NCI-H69 (cell line): ENCODE results near the gene SLC9A9.
"Not testable (repeated sequence)": the region's sequence is repeated elsewhere in the genome, so short reads cannot be mapped to it uniquely, and the experiment has no call there.

Source experiments
- DNase-seq: peaks from one replicate; lab custom pipeline; 2025; lab: John Stamatoyannopoulos, UW

Gene SLC9A9

DNA sequence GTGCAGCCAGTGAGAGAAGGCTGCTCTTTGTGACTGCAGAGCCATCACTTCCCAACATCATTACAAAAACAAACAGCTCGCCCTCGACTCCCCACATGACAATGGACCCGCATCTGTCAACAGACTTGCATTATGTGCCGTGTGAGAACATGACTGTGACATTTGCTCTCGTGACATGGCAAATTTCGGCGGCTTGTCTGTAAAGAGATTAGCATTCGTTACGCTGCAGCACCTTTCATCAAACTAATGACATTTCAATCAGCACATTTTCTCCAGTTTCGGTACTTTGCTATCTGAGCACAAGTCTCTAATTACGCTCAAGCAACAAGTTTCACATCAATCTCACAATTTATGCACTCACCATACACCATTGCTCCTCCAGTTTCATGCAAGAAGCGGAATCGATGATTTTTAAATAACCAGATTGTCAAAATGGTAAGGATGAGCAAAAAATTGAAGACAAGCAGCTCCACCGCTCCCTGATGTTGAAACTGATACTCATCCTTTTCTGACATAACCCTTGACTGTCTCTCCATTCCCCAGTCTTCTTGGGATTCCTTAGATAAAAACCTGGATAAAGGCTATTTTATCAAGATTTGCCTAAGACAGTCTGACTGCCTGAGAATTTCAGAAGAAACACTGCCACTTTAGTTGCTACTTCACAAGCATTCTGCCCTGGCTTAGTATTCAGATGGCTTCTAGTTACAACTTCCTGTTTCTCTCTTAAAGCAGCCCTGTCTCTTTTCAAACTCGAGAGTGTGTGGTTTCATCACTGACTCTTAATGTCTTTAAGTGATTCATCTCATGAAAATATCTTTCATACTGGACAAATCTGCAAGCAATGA lies at the start of gene SLC9A9:
Gene SLC9A9, minus strand, starts transcription at position 682 of the 845 bp plus-strand sequence. Its CDS starts 146 bp downstream, at position 536.
- DNase-seq, result peak; percentile 25

DNA sequence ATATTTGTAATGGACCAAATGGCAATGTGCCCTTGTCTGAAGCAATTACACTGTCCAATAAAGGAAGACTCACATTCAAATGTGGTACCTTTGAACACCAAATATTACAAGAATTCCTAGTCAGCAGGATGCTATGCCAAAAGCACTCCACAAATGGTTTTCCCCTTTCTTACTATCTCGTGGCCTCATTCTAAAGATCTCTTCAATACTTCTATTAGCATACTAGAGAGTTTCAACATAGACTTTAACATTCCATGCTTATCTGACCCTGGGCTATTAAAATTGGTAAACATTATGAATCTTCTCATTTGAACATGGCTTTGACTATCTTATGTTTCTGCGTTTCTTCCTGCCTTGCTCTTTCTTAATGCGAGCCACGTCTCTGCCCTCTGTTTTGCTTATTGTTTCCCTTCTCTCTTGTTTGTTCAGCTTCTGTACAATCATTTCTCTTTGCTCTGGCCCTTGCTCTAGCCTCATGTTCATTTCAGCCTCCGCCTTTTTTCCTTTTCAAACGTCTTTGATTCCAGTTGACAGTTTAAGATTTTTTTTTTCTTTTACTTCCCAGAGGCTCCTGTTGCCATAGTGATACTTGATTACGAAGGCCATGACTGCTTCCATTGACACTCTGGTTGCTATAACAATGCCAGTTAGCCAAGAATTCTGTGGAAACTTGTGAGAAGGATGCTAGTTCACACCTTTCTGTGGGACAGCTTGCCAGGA lies 49.5 kb upstream of the SLC9A9 start:
- no peak for DNase-seq

DNA sequence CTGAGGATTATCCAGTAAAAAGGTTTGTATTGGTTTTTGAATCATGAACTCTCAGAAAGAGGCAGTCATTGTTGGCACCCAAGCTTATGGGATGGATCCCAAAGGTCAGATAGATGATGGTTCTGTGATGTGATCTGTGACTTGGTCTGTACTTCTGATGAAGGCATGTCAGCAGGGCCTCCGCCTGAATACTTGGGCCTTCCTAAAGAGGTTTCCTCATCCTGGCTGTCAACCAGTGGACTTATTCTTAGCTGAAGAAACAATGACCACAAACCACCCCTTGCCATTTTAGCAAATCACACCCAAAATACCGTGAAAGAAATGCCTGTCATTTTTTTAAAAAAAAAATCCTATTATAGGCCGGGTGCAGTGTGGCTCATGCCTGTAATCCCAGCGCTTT lies 48.2 kb upstream of the SLC9A9 start:
- DNase-seq, result no peak

DNA sequence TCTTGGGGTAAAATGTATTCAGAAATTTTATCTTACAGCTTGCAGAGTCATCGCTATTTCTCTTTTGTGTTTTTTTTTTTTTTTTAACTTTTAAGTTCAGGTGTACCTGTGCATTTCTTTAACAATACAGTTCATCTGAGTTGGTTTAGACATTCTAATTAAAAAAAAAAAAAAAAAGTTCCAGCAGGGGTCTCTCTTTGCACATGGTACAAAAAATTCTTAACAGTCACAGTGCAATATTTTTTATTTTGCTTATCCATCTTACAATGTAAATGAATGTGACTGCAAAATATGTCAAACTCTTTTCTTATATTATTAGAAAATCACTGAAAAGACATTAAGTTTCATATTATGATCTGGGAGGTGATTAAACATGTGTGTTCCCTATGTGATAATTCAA lies 47.5 kb upstream of the SLC9A9 start:
- peak; percentile 4 for DNase-seq

DNA sequence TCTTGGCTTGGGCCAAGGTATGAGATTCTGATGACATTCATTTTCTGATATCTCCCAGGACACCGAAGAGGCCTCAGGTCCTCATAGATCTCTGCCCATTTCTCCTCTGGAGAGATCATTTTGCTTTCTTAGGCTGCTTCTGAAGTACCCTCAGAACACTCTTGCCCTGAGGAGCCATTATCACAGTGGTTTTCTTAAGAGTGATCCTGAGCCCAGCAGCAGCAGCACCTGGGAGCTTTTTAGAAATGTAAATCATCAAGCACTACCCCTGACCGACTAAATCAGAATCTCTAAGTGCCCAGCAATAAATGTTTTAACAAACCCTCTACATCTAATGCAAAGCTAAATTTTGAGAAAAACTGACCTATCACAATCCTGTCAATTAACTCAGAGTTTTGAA lies 40.6 kb upstream of the SLC9A9 start:
- DNase-seq, result no peak

DNA sequence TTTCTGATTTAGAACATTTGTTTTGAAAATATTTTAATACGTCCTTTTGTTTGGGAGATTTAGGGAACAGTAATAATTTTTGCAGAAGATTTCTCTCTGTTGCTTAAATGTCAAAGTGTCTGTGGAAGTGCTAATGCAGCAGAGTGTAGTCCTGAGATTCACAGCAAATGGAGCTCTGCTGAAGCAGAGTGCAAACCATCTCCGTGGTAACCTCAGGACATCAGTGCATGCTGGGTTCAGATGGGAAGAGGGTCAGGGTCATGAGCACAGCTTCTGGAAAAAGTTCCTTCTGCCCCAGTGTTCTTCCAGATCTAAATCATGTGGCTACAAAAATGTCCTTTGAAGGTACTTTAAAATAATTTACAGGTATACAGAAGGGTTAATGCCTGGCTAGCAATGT lies 39.9 kb upstream of the SLC9A9 start:
- no peak for DNase-seq

DNA sequence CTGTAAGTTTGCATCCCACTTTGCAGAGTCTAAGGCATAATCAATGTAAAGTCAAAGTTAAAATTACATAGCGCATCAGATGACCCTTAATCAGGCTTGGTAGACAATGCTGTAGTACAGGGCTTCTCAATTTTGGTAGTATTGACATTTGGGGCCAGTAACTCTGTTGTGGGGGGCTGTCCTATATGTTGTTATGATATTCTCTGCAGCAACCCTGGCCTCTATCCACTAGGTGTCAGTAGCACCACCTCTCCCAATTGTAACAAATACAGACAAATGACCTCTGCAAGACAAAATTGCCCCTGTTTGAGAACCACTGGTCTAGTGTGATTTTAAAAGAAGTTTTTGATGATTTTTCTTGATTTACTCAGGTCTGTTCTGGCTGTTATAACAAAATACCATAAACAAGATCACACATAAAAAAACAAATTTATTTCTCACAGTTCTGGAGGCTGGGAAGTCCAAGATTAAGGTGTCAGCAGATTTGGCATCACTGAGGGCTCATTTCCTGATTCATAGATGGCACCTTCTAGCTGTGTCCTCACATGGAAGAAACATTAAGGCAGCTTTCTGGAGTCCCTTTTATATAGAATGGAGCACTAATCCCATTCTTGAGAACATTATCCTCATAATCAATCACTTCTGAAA lies 37.6 kb upstream of the SLC9A9 start:
- peak; percentile 24 for DNase-seq

DNA sequence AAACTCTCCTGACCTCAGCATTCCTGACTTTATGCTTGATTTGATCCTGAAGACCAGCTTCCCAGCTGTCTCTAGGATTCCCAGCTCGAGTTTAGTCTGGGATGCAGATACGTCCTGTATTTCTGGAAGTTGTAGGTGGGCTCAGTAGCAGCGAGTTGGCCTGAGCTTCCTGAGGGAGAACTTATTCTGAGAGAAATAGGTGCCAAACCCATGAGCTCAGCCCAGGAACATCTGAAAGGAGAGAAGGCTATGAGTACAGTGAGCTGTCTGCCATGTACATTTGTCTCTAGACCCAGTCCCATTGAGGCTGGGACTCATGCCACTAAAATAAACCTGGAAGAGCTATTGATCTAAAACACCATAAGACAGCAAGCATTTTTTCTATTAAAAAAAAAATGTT lies 36.6 kb upstream of the SLC9A9 start:
- DNase-seq, result no peak

DNA sequence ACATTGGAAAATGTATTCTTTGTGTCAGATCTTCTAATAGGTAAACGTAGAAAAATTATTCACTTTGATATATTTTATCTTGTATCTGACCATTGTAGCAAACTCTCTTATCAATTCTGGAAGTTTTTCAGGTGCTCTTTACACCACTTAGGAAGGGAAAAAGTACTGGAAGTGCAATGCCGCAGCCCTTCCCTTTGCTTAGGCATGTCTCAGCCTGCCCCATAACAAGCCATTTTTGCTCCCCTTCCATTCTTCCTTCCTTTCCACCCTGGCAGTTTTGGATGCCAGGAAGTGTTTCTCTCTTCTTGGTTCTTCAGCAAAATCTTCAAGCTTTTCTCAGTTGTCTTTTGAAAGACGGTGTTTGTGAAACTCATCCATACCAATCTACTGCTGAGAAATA lies 34.9 kb upstream of the SLC9A9 start:
- DNase-seq, result no peak

DNA sequence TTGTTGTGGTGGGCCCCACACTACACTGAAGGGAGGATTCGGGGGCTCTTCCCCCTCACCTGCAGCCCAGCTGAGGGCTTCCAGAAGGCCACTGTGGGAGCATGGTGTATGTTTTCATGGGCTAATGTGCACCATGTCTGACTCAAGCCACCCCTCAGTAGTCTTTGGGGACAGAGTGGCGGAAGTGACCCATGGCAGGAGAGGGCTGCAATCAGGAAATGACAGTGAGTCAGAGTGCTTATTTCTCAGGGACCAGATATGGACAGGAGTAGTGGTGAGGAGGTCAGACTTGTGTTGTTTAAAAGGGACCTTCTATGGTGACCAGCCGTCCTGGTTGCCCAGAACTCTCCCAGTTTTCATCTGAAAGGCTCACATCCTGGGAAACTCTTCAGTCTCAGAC lies 32.8 kb upstream of the SLC9A9 start:
- DNase-seq, result no peak

DNA sequence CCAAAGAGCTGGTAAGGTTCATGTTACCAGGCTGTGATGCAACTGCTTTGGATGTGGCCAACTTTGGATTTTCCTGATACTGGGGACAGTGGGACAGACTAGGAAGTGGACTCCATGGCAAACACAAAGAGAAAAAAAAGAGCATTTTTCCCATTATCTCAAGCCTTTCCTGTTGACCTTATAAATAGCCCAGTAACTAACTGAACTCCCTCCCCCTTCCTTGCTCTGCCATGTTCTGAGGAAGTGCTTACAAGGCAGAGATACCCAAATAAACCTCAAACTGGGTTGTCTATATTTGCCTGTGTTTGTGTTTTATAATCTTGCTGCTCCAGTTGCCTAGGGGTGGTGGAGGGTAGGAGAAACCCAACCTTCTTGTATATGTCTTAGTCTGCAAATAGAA lies 27.3 kb upstream of the SLC9A9 start:
- DNase-seq, result no peak

DNA sequence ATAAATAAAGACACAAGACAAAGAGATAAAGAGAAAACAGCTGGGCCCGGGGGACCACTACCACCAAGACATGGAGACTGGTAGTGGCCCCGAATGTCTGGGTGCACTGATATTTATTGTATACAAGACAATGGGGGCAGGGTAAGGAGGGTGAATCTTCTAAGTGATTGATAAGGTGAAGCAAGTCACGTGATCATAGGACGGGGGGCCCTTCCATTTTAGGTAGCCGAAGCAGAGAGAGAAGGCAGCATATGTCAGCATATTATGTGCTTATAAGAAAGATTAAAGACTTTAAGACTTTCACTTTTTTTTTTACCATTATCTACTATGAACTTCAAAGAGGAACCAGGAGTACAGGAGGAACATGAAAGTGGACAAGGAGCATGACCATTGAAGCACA lies 25.3 kb upstream of the SLC9A9 start:
- DNase-seq, result not testable (repeated sequence)

DNA sequence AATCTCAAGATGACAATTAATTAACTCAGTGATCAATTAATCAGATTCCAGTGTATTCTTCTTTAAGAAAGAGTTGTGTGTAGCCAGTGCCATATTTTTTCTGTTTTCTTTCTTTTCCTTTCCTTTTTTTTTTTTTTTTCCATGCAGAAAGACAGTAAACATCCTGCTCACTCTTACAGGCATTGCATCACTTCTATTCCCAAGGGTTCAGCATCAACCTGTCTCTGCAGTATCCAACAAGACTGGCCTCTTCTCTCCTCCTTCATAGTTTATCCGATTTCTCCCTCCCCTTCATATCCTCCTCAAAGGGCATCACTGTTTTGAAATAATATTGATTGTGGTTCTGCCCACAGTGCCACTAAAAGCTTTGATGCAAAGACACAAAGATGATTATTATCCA lies 17.0 kb upstream of the SLC9A9 start:
- peak; percentile 1 for DNase-seq

DNA sequence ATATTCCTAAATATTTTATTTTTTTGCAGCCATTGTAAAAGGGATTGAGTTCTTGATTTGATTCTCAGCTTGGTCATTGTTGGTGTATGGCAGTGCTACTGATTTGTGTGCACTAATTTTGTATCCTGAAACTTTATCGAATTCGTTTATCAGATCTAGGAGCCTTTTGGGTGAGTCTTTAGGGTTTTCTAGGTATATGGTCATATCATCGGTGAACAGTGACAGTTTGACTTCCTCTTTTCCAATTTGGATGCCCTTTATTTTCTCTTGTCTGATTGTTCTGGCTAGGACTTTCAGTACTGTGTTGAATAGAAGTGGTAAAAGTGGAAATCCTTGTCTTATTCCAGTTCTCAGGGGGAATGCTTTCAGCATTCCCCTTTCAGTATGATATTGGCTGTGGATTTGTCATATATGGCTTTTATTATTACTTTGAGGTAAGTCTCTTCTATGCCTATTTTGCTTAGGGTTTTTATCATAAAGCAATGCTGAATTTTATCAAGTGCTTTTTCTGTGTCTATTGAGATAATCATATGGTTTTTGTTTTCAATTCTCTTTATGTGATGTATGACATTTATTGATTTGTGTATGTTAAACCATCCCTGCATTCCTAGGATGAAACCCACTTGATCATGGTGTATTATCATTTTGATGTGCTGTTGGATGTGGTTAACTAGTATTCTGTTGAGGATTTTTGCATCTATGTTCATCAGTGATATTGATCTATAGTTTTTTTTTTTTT lies 11.4 kb upstream of the SLC9A9 start:
- DNase-seq, result no peak

DNA sequence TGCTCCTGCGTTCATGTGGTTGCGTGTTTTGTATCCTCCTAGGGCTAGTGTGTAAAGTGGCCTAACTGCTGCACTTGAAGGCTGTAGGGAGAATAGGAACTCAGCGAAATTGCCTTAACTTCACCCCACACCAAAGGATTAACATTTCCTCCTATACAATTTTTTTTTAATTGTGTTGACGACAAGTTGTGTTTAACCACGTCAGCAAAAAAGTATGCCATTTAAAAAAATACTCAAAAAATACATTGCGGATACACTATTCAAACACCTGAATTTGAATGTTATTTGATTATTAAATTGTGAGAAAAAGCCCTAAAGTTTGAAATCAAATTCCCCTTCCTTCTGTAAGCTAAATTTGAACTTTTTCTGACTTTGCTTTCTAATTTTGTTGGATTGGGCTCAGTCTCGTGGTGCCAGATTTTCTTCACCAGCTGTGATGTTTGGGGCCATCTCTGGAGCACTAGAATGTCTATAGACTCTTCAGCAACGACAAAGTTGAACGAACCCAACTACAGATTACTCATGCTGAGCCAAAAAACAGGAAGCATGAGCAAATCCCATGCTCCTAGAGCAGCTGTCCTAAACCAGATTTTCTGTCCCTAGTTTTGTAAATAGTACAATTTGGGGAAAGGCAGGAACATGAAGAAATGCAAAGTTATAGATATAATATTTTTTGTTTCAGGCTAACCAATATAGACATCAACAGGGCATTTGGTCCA lies 8.1 kb upstream of the SLC9A9 start:
- DNase-seq, result no peak

DNA sequence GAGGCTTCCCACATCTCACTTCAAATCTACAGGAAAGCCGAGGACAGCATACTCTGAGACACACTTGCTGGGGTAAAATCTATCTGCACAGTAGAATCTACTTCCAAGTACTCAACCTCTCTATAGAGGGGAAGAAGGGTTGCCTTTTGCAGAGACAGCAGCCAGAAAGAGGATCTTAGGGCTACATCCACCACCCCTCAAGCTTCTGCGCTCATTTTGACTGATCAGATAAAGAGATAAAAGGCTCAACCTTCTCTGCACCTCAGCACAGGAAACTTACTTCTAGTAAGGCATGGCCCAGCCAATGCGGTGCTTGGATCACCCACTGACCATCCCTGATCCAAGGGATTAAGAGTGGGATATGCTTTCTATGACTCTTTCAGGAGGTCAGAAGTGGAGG lies 6.9 kb upstream of the SLC9A9 start:
- no peak for DNase-seq

DNA sequence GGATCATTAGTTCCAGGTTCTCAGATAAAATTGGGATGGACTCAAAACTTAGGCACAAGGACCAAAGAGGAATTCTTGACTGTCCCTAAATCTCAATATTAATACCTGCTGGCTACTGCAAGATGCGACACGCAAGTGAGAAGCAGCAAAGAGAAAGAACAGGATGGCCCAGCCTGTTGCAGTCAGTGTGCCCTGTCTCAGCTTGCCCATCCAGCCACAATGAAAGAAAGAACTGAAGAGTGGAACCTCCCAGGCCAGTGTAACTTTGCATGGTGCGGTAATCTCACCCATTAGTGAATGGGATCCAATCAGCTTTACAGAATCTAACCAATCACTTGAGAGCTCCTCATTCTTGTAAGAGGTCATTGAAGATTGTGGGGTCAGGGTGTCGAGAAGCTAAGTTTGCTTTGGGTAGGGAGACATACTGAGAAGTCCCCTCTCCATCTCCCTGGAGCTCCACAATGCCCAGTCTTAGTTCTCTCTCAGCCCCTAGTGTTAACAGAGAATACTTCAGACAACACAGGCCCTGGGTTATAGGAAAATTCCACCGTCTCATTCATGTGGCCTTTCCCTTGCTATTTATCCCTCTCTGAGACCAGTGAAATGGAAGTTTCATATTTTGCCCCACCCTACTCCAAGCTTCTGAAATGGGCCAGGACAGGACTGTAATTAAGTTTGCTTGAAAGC lies 3.2 kb upstream of the SLC9A9 start:
- no peak for DNase-seq

DNA sequence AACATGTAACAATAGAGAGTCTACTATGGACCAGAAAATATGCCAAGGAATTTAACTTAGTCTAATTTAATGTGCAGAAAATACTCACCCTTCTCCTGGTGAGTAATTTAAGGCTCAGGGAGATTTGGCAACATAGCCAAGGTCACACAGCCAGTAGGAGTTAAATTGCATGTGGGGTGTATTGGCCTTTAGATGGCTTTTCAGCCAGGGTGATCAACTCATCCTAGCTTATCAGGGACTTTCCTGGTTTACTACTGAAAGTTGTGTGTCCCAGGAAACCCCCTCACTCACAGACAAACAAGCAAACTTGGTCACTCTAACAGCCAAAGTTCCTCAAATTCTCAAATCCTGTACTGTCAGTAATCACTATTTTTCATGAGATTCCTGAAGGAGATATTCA lies 2.6 kb upstream of the SLC9A9 start:
- DNase-seq, result no peak

DNA sequence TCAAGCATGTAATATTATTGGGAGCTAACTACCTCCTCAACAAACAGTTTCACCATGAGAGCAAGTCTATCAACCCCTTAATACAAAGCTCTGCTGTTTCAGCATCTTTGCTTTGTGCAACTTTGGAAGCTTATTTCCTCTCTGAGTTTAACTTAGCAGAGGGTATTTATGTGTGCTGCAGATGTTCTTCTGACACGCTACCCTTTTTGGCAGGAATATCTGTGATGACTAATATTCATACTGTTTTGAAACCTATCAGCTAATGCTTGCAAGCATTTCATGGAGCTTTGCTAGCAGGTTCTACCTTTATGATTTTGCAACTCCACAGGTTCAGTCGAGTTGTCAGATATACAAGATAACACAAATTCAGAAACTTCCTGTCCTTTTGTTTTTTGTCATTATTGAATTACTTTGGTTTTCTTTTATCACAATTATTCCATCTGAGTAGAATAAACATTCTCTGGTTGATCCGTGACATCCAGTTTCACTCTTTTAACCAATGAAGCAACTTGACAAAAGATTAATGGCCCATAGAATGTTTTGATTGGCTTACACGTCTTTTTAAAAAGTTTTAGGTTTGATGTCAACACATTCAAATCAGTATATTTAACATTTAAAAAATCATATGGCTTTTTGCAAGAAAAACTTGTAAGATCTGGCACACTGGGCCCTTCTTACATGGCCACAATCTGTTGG lies 1.7 kb upstream of the SLC9A9 start:
- DNase-seq, result no peak

DNA sequence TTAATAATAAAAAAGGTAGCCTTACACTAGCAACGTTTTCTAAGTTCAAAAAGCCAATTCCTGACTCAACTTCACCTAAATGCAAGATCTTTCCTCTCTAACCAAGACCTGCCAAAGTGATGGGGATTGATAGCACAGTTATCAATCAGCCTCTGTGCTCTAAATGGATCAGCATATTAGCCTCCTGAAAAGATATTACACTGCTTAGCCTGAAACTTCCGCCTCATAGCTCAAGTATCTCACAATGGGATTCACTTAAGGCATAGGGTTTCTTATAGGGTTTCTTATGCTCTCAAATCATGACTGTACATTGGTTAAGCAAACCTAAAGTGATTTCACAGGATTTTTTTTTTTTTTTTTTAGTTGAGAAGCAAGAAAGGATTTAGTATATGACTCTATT lies 436 bp upstream of the SLC9A9 start:
- no peak for DNase-seq
